HCT116 (cell line): ENCODE measurements around the gene LY6G6C. TPM values are rescaled to one million over a fixed set of nuclear protein-coding genes. Genes with fewer than 3 reads are reported as not detected.

ENCODE experiments used
- ATAC-seq: fragments of 200-7000 bp; cut with Tn5 transposase; 2 replicates; pipeline ENCODE4 v1.9.1; 2020; ENCODE audit warnings: mild to moderate bottlenecking, moderate library complexity
- BruUV-seq: library from RNA; stranded (reverse); fragments of 400-500 nt; replicated peaks from 2 replicates; lab custom pipeline; 2021; lab: Mats Ljungman, UMichigan
- CTCF ChIA-PET: fragments of 300-600 bp; sonication (Branson Sonifier 250); formaldehyde crosslinking; loops from one replicate; lab custom pipeline; 2021; ENCODE audit warnings: antibody characterized with exemption; lab: Charles Lee
- POLR2A ChIA-PET: fragments of 300-600, 350-600 bp; sonication (Branson Sonifier 250); formaldehyde crosslinking; loops from one replicate; lab custom pipeline; 2021; ENCODE audit warnings: antibody characterized with exemption; lab: Charles Lee
- RAD21 ChIA-PET, 2 experiments: fragments of 300-600 bp; sonication (Branson Sonifier 250); formaldehyde crosslinking; loops; one replicate each; lab custom pipeline; 2023; ENCODE audit warnings: low total read pairs in 2 of 2; ENCODE audit not compliant: uncharacterized antibody in 2 of 2, unreplicated experiment in 2 of 2, low non-redundant PET in 1 of 2; lab: Charles Lee
- DNase-seq: peaks from one replicate; pipeline ENCODE4 v3.0.0-alpha.2; 2010; ENCODE audit warnings: low read depth, low spot score
- H2AFZ ChIP-seq: fragments of 200-600 bp; shearing (Covaris generic), sonication (generic); 2 replicates; pipeline ENCODE4 v1.6.1; 2017; ENCODE audit warnings: low read depth, mixed run types, mixed read lengths, antibody characterized with exemption, low read length; ENCODE audit not compliant: poor library complexity, severe bottlenecking
- H3K27ac ChIP-seq: 2 replicates; pipeline ENCODE4 v1.5.1; 2012; ENCODE audit warnings: low read depth, low read length
- H3K27me3 ChIP-seq: fragments of 200-600 bp; sonication (generic); 2 replicates; pipeline ENCODE4 v1.6.1; 2016; ENCODE audit warnings: mixed run types, low read length, mixed read lengths; ENCODE audit not compliant: insufficient read depth
- H3K36me3 ChIP-seq, 2 experiments: fragments of 200-500 bp in 1 of 2; fragments of 200-600 bp in 1 of 2; sonication (Bioruptor generic) in 1 of 2; sonication (generic) in 1 of 2; 2 replicates each; pipeline versions ENCODE4 v1.5.1 to v1.6.1; 2014 to 2016; ENCODE audit warnings: low read length in 2 of 2, inconsistent platforms in 1 of 2, mixed read lengths in 1 of 2, mixed run types in 1 of 2; ENCODE audit not compliant: insufficient read depth in 2 of 2, control insufficient read depth in 1 of 2
- H3K4me1 ChIP-seq, 2 experiments: fragments of 200-600 bp in 1 of 2; sonication (generic) in 1 of 2; 2 replicates each; pipeline versions ENCODE4 v1.5.1 to v1.6.1; 2012 to 2017; ENCODE audit warnings: low read length in 2 of 2, inconsistent platforms in 1 of 2, mild to moderate bottlenecking in 1 of 2, mixed read lengths in 1 of 2, mixed run types in 1 of 2, moderate library complexity in 1 of 2; ENCODE audit not compliant: insufficient read depth in 2 of 2, control insufficient read depth in 1 of 2
- H3K4me2 ChIP-seq: fragments of 200-600 bp; sonication (generic); 2 replicates; pipeline ENCODE4 v1.6.1; 2017; ENCODE audit warnings: mixed run types, low read length, mixed read lengths
- H3K4me3 ChIP-seq, 2 experiments: fragments of 200-600 bp in 1 of 2; sonication (generic) in 1 of 2; replicated peaks in 1 of 2; 2 replicates each; pipeline ENCODE4 v1.5.1; 2011 to 2016; ENCODE audit warnings: low read length in 2 of 2, control low read depth in 1 of 2, low read depth in 1 of 2, mild to moderate bottlenecking in 1 of 2, mixed read lengths in 1 of 2, mixed run types in 1 of 2
- H3K79me2 ChIP-seq: fragments of 200-600 bp; sonication (generic); 2 replicates; pipeline ENCODE4 v1.6.1; 2017; ENCODE audit warnings: mild to moderate bottlenecking, mixed run types, low read length, moderate library complexity, mixed read lengths; ENCODE audit not compliant: insufficient read depth
- H3K9ac ChIP-seq: fragments of 200-600 bp; sonication (generic); 2 replicates; pipeline ENCODE4 v1.6.1; 2016; ENCODE audit warnings: low read length, mixed read lengths
- H3K9me2 ChIP-seq: fragments of 200-600 bp; sonication (generic), shearing (Covaris generic); 2 replicates; pipeline ENCODE4 v1.6.1; 2017; ENCODE audit warnings: mixed run types, mild to moderate bottlenecking, moderate library complexity; ENCODE audit not compliant: insufficient read depth
- H3K9me3 ChIP-seq, 2 experiments: fragments of 200-500 bp in 1 of 2; fragments of 200-600 bp in 1 of 2; sonication (Bioruptor generic) in 1 of 2; sonication (generic) in 1 of 2; 2 replicates each; pipeline ENCODE4 v1.6.1; 2014 to 2017; ENCODE audit warnings: low read length in 2 of 2, mixed read lengths in 2 of 2, inconsistent platforms in 1 of 2, low read depth in 1 of 2, mild to moderate bottlenecking in 1 of 2, mixed run types in 1 of 2, moderate library complexity in 1 of 2; ENCODE audit not compliant: control insufficient read depth in 1 of 2, insufficient read depth in 1 of 2
- H4K20me1 ChIP-seq: fragments of 200-600 bp; sonication (generic), shearing (Covaris generic); 2 replicates; pipeline ENCODE4 v1.6.1; 2017; ENCODE audit warnings: mixed run types, mild to moderate bottlenecking, moderate library complexity; ENCODE audit not compliant: insufficient read depth
- EZH2 ChIP-seq: fragments of 200-600 bp; sonication (generic); IDR thresholded peaks from 2 replicates; pipeline ENCODE4 v1.6.1; 2017; ENCODE audit warnings: antibody characterized with exemption, mixed run types
- FOSL1 ChIP-seq: IDR thresholded peaks from 2 replicates; pipeline ENCODE4 v1.6.1; 2012; ENCODE audit warnings: low read depth
- POLR2AphosphoS5 ChIP-seq: IDR thresholded peaks from 2 replicates; pipeline ENCODE4 v1.6.1; 2011; ENCODE audit warnings: mild to moderate bottlenecking, low read depth, low read length, moderate library complexity
- SRF ChIP-seq: IDR thresholded peaks from 2 replicates; pipeline ENCODE4 v1.6.1; 2012; ENCODE audit warnings: low read depth
- intact Hi-C: fragments of 100-400 bp; cut with micrococcal nuclease; formaldehyde crosslinking; loops from 2 replicates; pipeline ENCODE4 v1.10.0; 2022
- total RNA-seq: library from RNA; stranded (reverse); gene quantifications from one replicate; pipeline ENCODE4 v1.2.1, GENCODE V29; 2021; ENCODE audit not compliant: unreplicated experiment
- TF ChIP-seq, protein P1 (sequence below): IDR thresholded peaks from 2 replicates; pipeline ENCODE4 v1.6.1; 2011; ENCODE audit warnings: mild to moderate bottlenecking, low read length, moderate library complexity; ENCODE audit not compliant: insufficient replicate concordance; ENCODE audit errors: extremely low read depth
- TF ChIP-seq, protein P2 (sequence below): IDR thresholded peaks from 2 replicates; pipeline ENCODE4 v1.6.1; 2012; ENCODE audit warnings: low read depth

The LY6G6C gene
- total RNA-seq, 1 experiment from 2014 or later, result 0.54 TPM

DNA sequence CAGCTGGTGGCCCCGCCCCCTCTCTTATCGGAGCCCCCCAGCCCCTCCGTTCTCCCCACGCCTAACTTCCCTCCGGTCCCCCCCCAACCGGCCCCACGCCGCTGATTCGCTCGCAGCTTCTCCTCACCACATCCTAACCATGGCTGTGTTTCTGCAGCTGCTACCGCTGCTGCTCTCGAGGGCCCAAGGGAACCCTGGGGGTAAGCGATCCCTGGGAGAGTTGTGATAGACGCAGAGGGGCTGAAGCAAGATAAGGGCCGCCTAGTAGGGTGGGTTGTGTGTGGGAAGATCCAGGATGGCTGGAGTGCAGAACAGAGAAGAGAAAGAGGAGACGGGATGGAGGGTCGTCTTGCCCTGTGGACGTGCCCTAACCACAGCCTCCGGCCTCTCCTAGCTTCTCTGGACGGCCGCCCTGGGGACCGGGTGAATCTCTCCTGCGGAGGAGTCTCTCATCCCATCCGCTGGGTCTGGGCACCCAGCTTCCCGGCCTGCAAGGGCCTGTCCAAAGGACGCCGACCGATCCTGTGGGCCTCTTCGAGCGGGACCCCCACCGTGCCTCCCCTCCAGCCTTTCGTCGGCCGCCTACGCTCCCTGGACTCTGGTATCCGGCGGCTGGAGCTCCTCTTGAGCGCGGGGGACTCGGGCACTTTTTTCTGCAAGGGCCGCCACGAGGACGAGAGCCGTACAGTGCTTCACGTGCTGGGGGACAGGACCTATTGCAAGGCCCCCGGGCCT is 1.9 kb upstream of the LY6G6C start, which contains the start of gene MPIG6B:
Gene MPIG6B (plus strand): TSS at position 129 of the 735 bp plus-strand sequence. CDS start 11 bp downstream, at position 140.
- no peaks in the 10 kb centered on the region for H4K20me1 ChIP-seq
- no peaks in the 10 kb centered on the region for H3K9me2 ChIP-seq
- ATAC-seq, result no peak
- RAD21 ChIA-PET, result no interaction called here
- 0 out of 4 replicates have a peak, but pooled peaks cover 0 to 3% of the 10 kb centered on the region in 2 experiments for H3K36me3 ChIP-seq
- H3K27me3 ChIP-seq, result no peaks in the 10 kb centered on the region
- no peaks in the 10 kb centered on the region for H3K9me3 ChIP-seq
- no peak within 1 kb of the TSS for H3K4me3 ChIP-seq
- H3K79me2 ChIP-seq, result no peaks in the 10 kb centered on the region
- no peak within 1 kb of the TSS for H3K9ac ChIP-seq
- BruUV-seq, result no TSS peak
- DNase-seq, result no peak
- POLR2A ChIA-PET, result no interaction called here
- peaks cover 15 to 29% of the 10 kb centered on the region in 2 experiments for H3K4me1 ChIP-seq
- H2AFZ ChIP-seq, result no peak within 1 kb of the TSS
- TF ChIP-seq FOSL1 (no peak), SRF (no peak), POLR2AphosphoS5 (no peak), EZH2 (no peak)
- TF ChIP-seq, protein P1, sequence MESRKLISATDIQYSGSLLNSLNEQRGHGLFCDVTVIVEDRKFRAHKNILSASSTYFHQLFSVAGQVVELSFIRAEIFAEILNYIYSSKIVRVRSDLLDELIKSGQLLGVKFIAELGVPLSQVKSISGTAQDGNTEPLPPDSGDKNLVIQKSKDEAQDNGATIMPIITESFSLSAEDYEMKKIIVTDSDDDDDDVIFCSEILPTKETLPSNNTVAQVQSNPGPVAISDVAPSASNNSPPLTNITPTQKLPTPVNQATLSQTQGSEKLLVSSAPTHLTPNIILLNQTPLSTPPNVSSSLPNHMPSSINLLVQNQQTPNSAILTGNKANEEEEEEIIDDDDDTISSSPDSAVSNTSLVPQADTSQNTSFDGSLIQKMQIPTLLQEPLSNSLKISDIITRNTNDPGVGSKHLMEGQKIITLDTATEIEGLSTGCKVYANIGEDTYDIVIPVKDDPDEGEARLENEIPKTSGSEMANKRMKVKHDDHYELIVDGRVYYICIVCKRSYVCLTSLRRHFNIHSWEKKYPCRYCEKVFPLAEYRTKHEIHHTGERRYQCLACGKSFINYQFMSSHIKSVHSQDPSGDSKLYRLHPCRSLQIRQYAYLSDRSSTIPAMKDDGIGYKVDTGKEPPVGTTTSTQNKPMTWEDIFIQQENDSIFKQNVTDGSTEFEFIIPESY, result no peak
- TF ChIP-seq, protein P2, sequence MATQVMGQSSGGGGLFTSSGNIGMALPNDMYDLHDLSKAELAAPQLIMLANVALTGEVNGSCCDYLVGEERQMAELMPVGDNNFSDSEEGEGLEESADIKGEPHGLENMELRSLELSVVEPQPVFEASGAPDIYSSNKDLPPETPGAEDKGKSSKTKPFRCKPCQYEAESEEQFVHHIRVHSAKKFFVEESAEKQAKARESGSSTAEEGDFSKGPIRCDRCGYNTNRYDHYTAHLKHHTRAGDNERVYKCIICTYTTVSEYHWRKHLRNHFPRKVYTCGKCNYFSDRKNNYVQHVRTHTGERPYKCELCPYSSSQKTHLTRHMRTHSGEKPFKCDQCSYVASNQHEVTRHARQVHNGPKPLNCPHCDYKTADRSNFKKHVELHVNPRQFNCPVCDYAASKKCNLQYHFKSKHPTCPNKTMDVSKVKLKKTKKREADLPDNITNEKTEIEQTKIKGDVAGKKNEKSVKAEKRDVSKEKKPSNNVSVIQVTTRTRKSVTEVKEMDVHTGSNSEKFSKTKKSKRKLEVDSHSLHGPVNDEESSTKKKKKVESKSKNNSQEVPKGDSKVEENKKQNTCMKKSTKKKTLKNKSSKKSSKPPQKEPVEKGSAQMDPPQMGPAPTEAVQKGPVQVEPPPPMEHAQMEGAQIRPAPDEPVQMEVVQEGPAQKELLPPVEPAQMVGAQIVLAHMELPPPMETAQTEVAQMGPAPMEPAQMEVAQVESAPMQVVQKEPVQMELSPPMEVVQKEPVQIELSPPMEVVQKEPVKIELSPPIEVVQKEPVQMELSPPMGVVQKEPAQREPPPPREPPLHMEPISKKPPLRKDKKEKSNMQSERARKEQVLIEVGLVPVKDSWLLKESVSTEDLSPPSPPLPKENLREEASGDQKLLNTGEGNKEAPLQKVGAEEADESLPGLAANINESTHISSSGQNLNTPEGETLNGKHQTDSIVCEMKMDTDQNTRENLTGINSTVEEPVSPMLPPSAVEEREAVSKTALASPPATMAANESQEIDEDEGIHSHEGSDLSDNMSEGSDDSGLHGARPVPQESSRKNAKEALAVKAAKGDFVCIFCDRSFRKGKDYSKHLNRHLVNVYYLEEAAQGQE, result no peak
- CTCF ChIA-PET, result no interaction called here
- H3K4me2 ChIP-seq, result no peak within 1 kb of the TSS
- intact Hi-C loops, result no loop called here
- no peak within 1 kb of the TSS for H3K27ac ChIP-seq
